Lower lobe of right lung (tissue), 2 donors: Measurements from ENCODE around the gene PPP1R14B. TPM values are rescaled to one million over a fixed set of nuclear protein-coding genes. Genes with fewer than 3 reads are reported as not detected.

Experiments used
- ATAC-seq, 2 donors: fragments of 200-7000 bp; cut with Tn5 transposase; one replicate each; pipeline ENCODE4 v1.9.1; 2020 to 2022; ENCODE audit warnings: mild to moderate bottlenecking in 2 of 2, moderate library complexity in 2 of 2
- DNase-seq: peaks from one replicate; pipeline ENCODE4 v3.0.0-alpha.2; 2020
- H3K27ac ChIP-seq: fragments of 200-600 bp; one replicate; pipeline ENCODE4 v1.8.0; 2022
- H3K27me3 ChIP-seq: fragments of 200-600 bp; one replicate; pipeline ENCODE4 v1.8.0; 2022; ENCODE audit warnings: low read depth
- H3K36me3 ChIP-seq: fragments of 200-600 bp; one replicate; pipeline ENCODE4 v1.8.0; 2022; ENCODE audit warnings: mild to moderate bottlenecking
- H3K4me1 ChIP-seq: fragments of 200-600 bp; one replicate; pipeline ENCODE4 v1.8.0; 2022
- H3K4me3 ChIP-seq: fragments of 200-600 bp; one replicate; pipeline ENCODE4 v1.8.0; 2022; ENCODE audit warnings: mild to moderate bottlenecking
- H3K9me3 ChIP-seq: fragments of 200-600 bp; one replicate; pipeline ENCODE4 v1.8.0; 2022
- CTCF ChIP-seq: fragments of 200-600 bp; IDR thresholded peaks from one replicate; pipeline ENCODE4 v1.8.0; 2022; ENCODE audit warnings: antibody characterized with exemption, mild to moderate bottlenecking
- intact Hi-C: fragments of 100-400 bp; cut with DNase I; formaldehyde crosslinking; loops from one replicate; pipeline ENCODE4 v1.11.0; 2022
- total RNA-seq: library from RNA; stranded (reverse); fragmentation: NEBNext Ultra II Directional; extraction: Animal tissue kit (Norgen Biotek cat#: 25700); gene quantifications from one replicate; pipeline ENCODE4 v1.2.1, GENCODE V29; 2021
- donor health status: DM: no; HTN: yes; CAD: no; lungs with severe emphysema.

PPP1R14B gene
- total RNA-seq, 1 donor from 2014 or later = 55.4 TPM

GRCh38 chr11:64265176-64266160 is 18.7 kb upstream of the PPP1R14B start:
- intact Hi-C loops = no loop called here
- no peak for TF ChIP-seq CTCF
- no peak overlapping the region for H3K27ac ChIP-seq
- DNase-seq (no peak), ATAC-seq (no peak)
- H3K4me1 ChIP-seq = peaks cover 25% of the 10 kb centered on the region
- H3K9me3 ChIP-seq = no peaks in the 10 kb centered on the region
- peaks cover 65% of the 10 kb centered on the region for H3K36me3 ChIP-seq
- no peak overlapping the region for H3K4me3 ChIP-seq
- no peaks in the 10 kb centered on the region for H3K27me3 ChIP-seq

- TF ChIP-seq CTCF = no peak
- DNase-seq = no peak
- no peak overlapping the region for H3K4me3 ChIP-seq
- peaks cover 25% of the 10 kb centered on the region for H3K4me1 ChIP-seq
- ATAC-seq = no peak
- no peaks in the 10 kb centered on the region for H3K27me3 ChIP-seq
- peaks cover 74% of the 10 kb centered on the region for H3K36me3 ChIP-seq
- no peak overlapping the region for H3K27ac ChIP-seq
- intact Hi-C loops = no loop called here
- H3K9me3 ChIP-seq = no peaks in the 10 kb centered on the region
Observed at GRCh38 chr11:64264371-64264852, 17.7 kb upstream of the PPP1R14B start.

GRCh38 chr11:64263947-64264317 is 17.2 kb upstream of the PPP1R14B start:
- Histone ChIP-seq H3K4me1 (peaks cover 21% of the 10 kb centered on the region), H3K27ac (no peak overlapping the region)
- DNase-seq = no peak

GRCh38 chr11:64263021-64263946 is 16.5 kb upstream of the PPP1R14B start:
- Histone ChIP-seq H3K36me3 (peaks cover 85% of the 10 kb centered on the region), H3K27ac (no peak overlapping the region), H3K27me3 (no peaks in the 10 kb centered on the region), H3K4me3 (no peak overlapping the region), H3K9me3 (no peaks in the 10 kb centered on the region), H3K4me1 (peaks cover 15% of the 10 kb centered on the region)
- no peak for TF ChIP-seq CTCF
- intact Hi-C loops = no loop called here
- ATAC-seq = no peak
- no peak for DNase-seq

More at GRCh38 chr11:64263947-64264317, 17.2 kb upstream of the PPP1R14B start:
- H3K9me3 ChIP-seq = no peaks in the 10 kb centered on the region
- ATAC-seq = no peak
- no peak for TF ChIP-seq CTCF
- no peaks in the 10 kb centered on the region for H3K27me3 ChIP-seq
- peaks cover 79% of the 10 kb centered on the region for H3K36me3 ChIP-seq
- intact Hi-C loops = no loop called here
- no peak overlapping the region for H3K4me3 ChIP-seq

- H3K4me3 ChIP-seq = no peak overlapping the region
- no peak for TF ChIP-seq CTCF
- H3K36me3 ChIP-seq = peaks cover 94% of the 10 kb centered on the region
- no peaks in the 10 kb centered on the region for H3K27me3 ChIP-seq
- no peak for DNase-seq
- H3K9me3 ChIP-seq = no peaks in the 10 kb centered on the region
- ATAC-seq = no peak
- H3K27ac ChIP-seq = no peak overlapping the region
- intact Hi-C loops = no loop called here
- peaks cover 6% of the 10 kb centered on the region for H3K4me1 ChIP-seq
Observed at GRCh38 chr11:64262271-64263002, 15.7 kb upstream of the PPP1R14B start.
